Muscle layer of colon (tissue), 2 donors: ENCODE data around the gene CAMK2D.
A peak's percentile ranks its signal among the peaks of the same experiment; 100 is the strongest.

Experiments used
- H3K27ac ChIP-seq: one replicate; pipeline ENCODE4 v1.7.0; 2013; ENCODE audit warnings: low read depth, mild to moderate bottlenecking, low read length, moderate library complexity
- H3K27me3 ChIP-seq, 2 donors: one replicate each; pipeline ENCODE4 v1.7.0; 2013; ENCODE audit warnings: low read length in 2 of 2, mild to moderate bottlenecking in 2 of 2; ENCODE audit not compliant: insufficient read depth in 2 of 2, control insufficient read depth in 1 of 2
- H3K36me3 ChIP-seq: one replicate; pipeline ENCODE4 v1.7.0; 2013; ENCODE audit warnings: mild to moderate bottlenecking, low read length; ENCODE audit not compliant: insufficient read depth
- H3K4me1 ChIP-seq: one replicate; pipeline ENCODE4 v1.7.0; 2013; ENCODE audit warnings: mild to moderate bottlenecking, low read length; ENCODE audit not compliant: insufficient read depth
- H3K4me3 ChIP-seq, 2 donors: one replicate each; pipeline ENCODE4 v1.7.0; 2013; ENCODE audit warnings: low read length in 2 of 2, low read depth in 1 of 2, mild to moderate bottlenecking in 1 of 2, moderate library complexity in 1 of 2
- H3K9ac ChIP-seq: one replicate; pipeline ENCODE4 v1.7.0; 2013; ENCODE audit warnings: low read length
- H3K9me3 ChIP-seq: one replicate; pipeline ENCODE4 v1.7.0; 2013; ENCODE audit warnings: mild to moderate bottlenecking, low read length
- donor health status: abdominal sarcoma.
- donor health status: Adenocarcinoma of cecum.

CAMK2D gene

DNA sequence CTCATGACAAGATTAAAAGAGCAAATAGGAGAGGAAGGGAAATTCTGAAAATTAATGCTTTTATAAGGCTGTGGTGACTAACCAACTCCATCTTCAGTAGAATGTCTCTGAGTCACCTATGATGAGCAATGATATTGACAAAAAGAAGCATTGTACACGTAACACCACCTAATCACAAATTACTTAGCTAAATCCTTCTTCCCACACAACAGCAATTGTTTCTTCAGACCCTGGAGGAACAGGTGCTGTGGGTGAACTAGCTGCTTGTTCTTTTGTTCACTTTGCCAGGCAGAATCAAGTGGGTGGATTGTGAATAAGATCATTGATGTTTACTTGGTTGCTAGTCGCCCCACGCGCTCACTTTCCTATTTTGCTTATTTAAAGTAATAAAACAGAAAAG lies 315.5 kb downstream of the CAMK2D start:
- H3K27ac ChIP-seq: peak overlapping the region; percentile 27
- no peaks in the 10 kb centered on the region for H3K27me3 ChIP-seq
- H3K36me3 ChIP-seq: no peaks in the 10 kb centered on the region
- no peaks in the 10 kb centered on the region for H3K9me3 ChIP-seq
- no peak overlapping the region for H3K4me3 ChIP-seq
- H3K9ac ChIP-seq: no peak overlapping the region
- peaks cover 44% of the 10 kb centered on the region for H3K4me1 ChIP-seq

DNA sequence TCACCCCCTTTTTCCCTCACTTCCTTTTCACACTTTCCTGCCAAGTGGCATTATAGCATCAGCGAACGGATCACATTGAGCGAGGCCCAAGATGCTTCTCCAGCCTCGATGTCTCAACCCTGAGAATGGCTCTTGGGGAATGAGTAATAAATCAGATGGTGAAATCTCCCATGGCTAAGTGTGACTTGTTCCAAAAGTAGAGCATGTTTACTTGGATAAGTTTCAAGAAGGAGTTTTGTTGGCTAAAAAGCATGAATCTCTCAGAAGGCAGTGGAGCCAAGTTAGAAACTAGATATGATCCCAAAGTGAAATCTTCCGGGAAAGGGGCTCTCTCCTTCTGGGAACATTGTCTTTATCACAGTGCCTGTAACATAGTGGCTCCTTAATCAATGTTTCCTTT lies 316.3 kb downstream of the CAMK2D start:
- H3K4me1 ChIP-seq: peaks cover 43% of the 10 kb centered on the region
- no peak overlapping the region for H3K4me3 ChIP-seq
- H3K36me3 ChIP-seq: no peaks in the 10 kb centered on the region
- no peaks in the 10 kb centered on the region for H3K27me3 ChIP-seq
- H3K9ac ChIP-seq: no peak overlapping the region
- peak overlapping the region; percentile 27 for H3K27ac ChIP-seq
- no peaks in the 10 kb centered on the region for H3K9me3 ChIP-seq

DNA sequence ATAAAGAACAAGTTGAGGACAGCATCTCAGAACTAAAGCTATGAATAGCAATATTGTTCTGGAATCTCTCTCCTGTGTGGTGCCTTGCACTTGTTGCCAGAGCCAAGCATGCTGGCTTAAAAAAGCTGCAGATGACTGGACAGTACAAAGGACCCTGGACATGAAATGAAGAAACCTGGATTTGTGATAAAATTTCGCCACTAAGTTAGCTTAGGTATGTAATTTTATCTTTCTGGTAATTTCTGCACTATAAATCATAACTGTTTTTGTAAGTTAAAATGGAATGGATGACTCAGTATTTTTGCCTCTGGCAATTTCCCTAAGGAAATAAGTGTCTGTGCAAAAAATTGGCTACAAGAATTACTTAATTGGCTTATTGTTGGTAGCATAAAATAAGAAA lies 317.2 kb downstream of the CAMK2D start:
- H3K27me3 ChIP-seq: no peaks in the 10 kb centered on the region
- H3K9ac ChIP-seq: no peak overlapping the region
- no peaks in the 10 kb centered on the region for H3K36me3 ChIP-seq
- H3K27ac ChIP-seq: peak overlapping the region; percentile 16
- peaks cover 43% of the 10 kb centered on the region for H3K4me1 ChIP-seq
- H3K9me3 ChIP-seq: no peaks in the 10 kb centered on the region
- no peak overlapping the region for H3K4me3 ChIP-seq

DNA sequence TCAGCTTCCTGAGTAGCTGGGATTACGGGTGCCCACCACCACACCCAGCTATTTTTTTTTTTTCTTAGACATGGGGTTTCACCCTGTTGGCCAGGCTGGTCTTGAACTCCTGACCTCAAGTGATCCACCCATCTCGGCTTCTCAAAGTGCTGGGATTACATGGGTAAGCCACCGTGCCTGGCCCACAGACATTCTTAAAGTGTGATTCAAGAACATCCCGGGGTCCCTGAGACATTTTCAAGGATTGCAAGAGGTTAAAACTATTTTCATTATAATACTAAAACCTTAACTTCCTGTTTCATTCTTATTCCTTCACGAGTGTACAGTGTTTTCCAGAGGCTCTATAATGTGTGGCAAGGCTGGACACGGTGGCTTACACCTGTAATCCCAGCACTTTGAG lies 318.7 kb downstream of the CAMK2D start:
- no peak overlapping the region for H3K4me3 ChIP-seq
- H3K36me3 ChIP-seq: no peaks in the 10 kb centered on the region
- H3K9me3 ChIP-seq: no peaks in the 10 kb centered on the region
- no peak overlapping the region for H3K9ac ChIP-seq
- peaks cover 37% of the 10 kb centered on the region for H3K4me1 ChIP-seq
- no peak overlapping the region for H3K27ac ChIP-seq
- H3K27me3 ChIP-seq: no peaks in the 10 kb centered on the region

DNA sequence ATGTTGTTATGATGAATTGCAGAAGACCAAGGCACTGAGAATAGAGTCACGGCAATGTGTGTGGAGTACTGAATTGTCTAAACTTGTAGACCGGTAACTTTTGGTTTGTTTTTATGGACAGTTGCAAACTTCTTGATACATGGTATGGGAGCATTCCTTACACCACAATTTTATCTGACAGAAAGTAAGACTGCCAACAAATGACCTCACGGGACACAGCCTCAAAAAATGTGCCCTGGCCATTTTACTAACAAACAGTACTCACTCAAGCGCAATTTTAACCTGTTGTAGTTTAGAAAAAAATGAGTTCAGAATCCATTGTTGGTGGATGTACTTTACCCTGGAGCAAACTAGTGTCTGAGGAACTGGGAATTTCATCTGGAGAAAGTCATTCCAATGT lies 321.2 kb downstream of the CAMK2D start:
- peaks cover 42% of the 10 kb centered on the region for H3K4me1 ChIP-seq
- no peak overlapping the region for H3K27ac ChIP-seq

DNA sequence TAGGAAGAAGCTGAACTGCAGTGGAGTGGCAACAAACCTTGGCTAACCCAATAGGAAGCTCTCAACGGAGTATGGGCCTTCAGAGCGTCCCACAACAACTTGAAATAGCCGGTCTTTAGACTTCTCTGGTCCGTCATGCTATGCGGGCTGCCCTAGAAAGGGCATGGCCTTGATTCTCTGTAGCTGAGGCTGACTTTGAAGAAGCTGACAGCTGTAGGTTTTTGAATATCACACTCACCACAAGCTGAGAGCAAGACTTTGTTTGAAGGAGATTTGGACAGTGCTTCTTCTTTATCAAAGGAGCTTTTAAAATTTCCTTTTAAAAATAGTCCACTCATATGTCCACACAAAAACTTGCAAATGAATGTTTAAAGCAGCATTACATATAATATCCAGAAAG lies 322.9 kb downstream of the CAMK2D start:
- H3K36me3 ChIP-seq: no peaks in the 10 kb centered on the region
- H3K4me3 ChIP-seq: no peak overlapping the region
- no peaks in the 10 kb centered on the region for H3K9me3 ChIP-seq
- no peak overlapping the region for H3K27ac ChIP-seq
- H3K9ac ChIP-seq: no peak overlapping the region
- peaks cover 34% of the 10 kb centered on the region for H3K4me1 ChIP-seq
- no peaks in the 10 kb centered on the region for H3K27me3 ChIP-seq

More for the DNA sequence above, 321.2 kb downstream of the CAMK2D start:
- Histone ChIP-seq H3K9me3 (no peaks in the 10 kb centered on the region), H3K9ac (no peak overlapping the region), H3K4me3 (no peak overlapping the region), H3K36me3 (no peaks in the 10 kb centered on the region), H3K27me3 (no peaks in the 10 kb centered on the region)

DNA sequence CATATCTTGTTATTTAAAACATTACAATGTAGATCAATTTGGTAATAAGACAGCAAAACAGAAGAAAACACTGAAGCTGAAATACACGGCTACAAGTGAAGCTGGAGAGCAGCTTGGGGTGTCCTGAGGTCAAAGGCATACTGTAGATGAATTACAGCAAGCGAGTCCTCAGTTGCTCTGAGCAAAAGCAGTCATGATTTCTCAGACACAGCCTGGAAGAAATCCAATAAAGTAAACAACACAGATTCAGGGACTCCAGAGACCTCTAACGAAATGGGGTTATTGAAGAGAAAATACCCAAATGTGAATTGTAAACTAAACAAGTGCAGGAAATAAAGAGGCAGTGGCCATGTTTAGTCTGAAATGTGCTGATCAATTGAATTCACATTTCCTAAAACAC lies 324.4 kb downstream of the CAMK2D start:
- Histone ChIP-seq H3K9me3 (no peaks in the 10 kb centered on the region), H3K27ac (peak overlapping the region; percentile 21), H3K36me3 (no peaks in the 10 kb centered on the region), H3K4me3 (no peak overlapping the region), H3K27me3 (no peaks in the 10 kb centered on the region), H3K9ac (no peak overlapping the region), H3K4me1 (peaks cover 40% of the 10 kb centered on the region)

DNA sequence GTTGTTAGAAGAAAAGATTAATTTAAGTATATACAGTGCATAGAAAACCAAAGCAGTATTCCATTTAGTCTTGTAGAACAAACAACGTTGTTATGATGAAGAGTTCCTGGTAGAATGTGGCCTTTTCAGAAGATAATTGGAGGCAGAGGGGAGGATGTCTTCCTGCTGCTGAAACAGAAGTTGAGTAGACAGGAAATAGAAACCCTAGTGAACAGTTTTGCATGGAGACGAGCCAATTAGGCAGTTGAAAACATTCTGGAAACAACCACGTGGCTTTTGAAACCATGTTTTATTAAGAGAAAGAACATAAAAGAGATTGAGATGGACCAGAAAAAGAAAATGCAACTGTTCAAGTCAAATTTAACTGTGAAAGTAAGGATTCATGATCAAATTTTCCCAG lies 325.2 kb downstream of the CAMK2D start:
- Histone ChIP-seq H3K9me3 (no peaks in the 10 kb centered on the region), H3K4me3 (no peak overlapping the region), H3K4me1 (peaks cover 40% of the 10 kb centered on the region), H3K9ac (no peak overlapping the region), H3K36me3 (no peaks in the 10 kb centered on the region), H3K27ac (peak overlapping the region; percentile 75), H3K27me3 (no peaks in the 10 kb centered on the region)

DNA sequence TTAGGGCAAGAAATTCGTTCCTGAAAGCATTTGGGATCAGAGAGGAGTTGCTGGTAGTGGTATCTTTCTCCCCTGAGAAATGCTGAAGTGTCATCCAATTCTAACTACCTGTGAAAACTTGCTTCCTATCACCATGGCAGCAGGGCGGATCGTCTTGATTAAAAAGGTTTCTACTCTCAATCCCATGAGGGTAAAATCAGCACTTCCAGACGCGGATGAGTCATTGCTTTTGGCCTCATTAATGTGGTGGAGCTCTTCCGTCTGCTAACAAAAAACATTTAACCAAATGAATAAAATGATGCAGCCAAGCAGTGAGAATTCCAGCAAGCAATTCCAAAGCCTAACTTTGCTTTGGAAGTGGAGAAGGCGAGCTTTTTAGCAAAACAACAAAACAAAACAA lies 325.6 kb downstream of the CAMK2D start:
- H3K9ac ChIP-seq: no peak overlapping the region
- H3K27ac ChIP-seq: peak overlapping the region; percentile 75
- peaks cover 40% of the 10 kb centered on the region for H3K4me1 ChIP-seq
- no peaks in the 10 kb centered on the region for H3K36me3 ChIP-seq
- no peaks in the 10 kb centered on the region for H3K9me3 ChIP-seq
- H3K27me3 ChIP-seq: no peaks in the 10 kb centered on the region
- no peak overlapping the region for H3K4me3 ChIP-seq

DNA sequence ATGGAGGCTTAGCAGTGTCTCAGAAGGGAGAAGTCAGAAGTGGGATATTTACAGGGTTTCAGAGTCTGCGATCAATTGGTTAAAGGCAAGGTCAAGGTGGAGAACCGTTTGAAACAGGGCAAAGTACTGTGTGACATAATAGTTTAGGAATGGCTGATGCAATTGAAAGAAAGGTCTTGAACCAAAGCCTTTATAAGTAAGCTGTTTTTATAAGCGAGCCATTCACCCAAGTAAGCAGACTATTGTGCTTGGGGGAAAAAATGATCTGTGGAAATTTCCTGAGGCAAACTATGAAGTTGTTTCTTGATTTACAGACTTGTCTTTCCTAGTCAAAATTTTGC lies 327.3 kb downstream of the CAMK2D start:
- Histone ChIP-seq H3K9me3 (no peaks in the 10 kb centered on the region), H3K36me3 (no peaks in the 10 kb centered on the region), H3K9ac (no peak overlapping the region), H3K4me1 (peaks cover 40% of the 10 kb centered on the region), H3K4me3 (no peak overlapping the region), H3K27ac (no peak overlapping the region), H3K27me3 (no peaks in the 10 kb centered on the region)

DNA sequence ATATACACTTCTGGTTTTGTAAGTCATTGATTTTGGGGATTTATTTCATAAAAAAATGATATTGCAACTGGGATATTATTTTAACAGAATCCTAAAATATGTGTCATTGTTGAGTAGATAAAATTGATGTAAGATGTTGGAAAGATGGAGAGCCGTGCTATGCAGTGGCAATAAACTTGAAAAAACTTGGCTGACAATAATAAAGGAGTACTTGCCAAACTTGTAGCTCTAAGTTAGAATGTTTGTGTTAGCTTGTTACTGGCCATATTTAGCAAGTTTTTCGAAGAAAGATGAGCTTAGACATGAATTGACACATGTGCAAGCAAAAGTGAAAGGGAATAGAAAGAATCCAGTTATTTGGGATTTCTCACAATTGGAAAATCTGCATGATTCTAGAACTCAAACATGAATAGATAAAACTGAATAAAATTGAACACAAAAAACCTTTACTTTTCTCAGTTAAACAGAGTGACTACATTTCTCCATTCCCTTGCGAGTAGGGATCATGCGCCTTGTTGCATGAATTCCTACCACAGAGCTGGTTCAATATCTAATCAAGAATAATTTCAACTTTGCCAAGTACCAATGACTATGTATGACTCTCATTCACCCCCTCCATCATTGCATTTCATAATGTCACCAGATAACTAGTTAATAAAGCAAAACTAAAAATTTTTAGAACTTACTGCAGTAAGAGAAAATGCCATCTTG lies 327.8 kb downstream of the CAMK2D start:
- Histone ChIP-seq H3K9ac (no peak overlapping the region), H3K4me3 (peak overlapping the region in 1 of 2 donors; percentile 12), H3K27me3 (no peaks in the 10 kb centered on the region), H3K9me3 (no peaks in the 10 kb centered on the region), H3K36me3 (no peaks in the 10 kb centered on the region), H3K4me1 (peaks cover 40% of the 10 kb centered on the region), H3K27ac (no peak overlapping the region)

DNA sequence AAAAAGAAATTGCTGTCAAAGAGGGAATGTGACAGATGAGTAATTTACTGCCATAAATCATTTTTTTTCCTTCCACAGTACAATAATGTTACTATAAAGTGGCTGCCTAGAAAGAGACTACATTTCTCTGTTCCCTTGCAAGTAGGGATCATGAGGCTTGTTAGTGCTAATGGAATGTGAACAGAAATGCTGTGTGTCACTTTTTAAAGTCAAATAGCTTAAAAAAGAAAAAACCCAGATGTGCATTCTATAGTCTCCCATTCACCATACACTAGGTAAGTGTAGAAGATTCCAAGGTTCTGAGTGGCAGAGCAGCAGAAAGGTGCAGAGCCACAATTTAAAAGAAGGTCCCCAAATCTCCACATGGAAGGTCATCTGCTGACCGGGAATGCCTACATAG lies 328.4 kb downstream of the CAMK2D start:
- no peak overlapping the region for H3K9ac ChIP-seq
- peaks cover 40% of the 10 kb centered on the region for H3K4me1 ChIP-seq
- no peaks in the 10 kb centered on the region for H3K9me3 ChIP-seq
- H3K27ac ChIP-seq: no peak overlapping the region
- no peaks in the 10 kb centered on the region for H3K27me3 ChIP-seq
- H3K4me3 ChIP-seq: no peak overlapping the region
- H3K36me3 ChIP-seq: no peaks in the 10 kb centered on the region
